Germinal center (tissue), 1 donor: ENCODE data around the gene UHRF1.
"Not testable (repeated sequence)": the region's sequence is repeated elsewhere in the genome, so short reads cannot be mapped to it uniquely, and the experiment has no call there.

ENCODE experiments used
- DNase-seq: peaks from one replicate; pipeline ENCODE4 v3.0.0; 2012; ENCODE audit warnings: mixed read lengths, low spot score

UHRF1 gene

DNA sequence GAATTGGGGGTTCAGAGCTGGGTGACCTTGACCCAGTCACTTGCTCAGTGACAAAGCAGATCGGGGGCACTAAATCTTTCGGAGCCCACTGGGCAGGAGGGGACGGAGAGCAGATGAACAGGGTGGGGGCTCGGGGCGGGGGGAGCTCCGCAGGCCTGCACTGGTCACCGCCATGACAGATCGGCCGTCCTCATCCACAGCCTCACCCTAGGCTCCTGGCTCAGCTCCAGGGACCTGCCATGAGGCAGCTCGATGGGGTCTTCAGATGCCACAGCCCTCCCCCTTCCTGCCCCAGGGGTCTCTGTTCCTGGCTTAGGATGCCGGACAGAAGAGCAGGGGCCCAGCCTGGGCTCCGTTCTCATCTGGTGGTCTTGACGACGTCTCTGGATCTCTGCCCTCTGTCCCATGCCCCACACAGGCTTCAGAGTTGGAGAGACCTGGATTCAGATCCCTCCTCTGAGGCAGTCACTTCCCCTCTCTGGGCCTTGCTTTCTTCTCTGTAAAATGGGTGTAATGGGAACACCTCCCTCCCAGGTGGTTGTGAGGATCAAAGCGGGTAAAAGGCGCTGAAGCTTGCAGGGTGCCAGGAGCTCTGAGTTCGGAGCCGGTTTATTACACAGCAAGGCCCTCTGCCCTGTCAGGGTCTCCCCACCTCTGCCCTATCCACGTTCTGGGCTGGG, 62.7 kb downstream of the UHRF1 start:
- no peak for DNase-seq

DNA sequence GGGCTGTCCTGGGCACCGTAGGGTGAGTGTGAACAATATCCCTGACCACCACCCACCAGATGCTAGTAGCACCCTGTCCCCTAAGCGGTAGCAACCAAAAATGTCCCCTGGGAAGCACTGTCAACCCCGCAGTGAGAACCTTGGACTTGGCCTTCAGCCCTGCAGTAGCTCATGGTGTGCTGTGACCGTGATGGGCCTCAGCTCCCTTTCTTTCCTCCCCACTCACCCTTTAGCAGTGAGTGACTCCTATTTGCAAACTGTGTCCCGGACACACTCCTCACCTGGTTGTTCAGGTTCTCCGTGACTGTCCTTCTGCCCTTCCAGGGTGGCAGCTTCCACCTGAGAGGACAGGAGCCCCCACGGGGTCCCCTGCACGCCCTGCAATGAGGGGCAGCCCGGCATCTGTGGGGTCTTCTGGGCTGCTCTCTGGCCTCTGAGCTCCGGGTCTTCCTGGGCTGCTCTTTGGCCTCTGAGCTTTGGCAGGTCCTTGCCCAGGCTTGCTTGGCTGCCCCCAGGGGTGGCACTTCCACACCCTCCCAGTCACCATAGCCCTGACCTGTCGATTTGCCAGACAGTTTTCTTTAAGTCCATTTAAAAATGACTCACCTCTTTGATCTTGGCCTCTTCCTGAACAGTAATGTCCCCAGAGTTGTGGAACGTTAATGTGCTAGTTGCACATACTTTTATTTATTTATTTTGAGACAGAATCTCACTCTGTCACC, 63.4 kb downstream of the UHRF1 start:
- no peak for DNase-seq

DNA sequence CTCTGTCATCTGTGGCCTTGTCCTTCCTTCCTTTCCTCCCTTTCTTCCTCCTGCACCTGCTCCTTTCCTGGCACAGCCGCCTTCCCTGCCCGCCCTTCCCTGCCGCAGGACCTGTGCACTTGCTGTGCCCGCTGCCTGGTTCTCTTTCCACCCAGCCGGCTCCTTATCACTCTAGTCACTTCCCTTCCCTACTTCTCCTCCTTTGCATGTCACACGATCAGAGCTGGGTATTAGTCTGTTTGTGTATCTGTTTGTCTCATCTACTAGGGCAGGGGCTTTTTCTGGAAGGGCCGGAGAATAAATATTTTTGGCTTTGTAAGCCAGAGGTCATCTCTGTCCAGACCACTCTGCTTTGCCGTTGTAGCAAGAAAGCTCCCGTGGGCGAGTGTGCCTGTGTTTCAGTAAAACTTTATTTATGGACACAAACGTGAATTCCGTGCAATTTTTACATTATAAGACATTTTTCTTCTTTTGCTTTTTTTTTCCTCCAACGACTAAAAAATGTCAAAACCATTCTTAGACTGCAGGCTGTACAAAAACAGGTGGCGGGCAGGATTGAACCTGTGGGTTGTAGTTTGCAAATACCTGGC, 65.7 kb downstream of the UHRF1 start:
- no peak for DNase-seq

DNA sequence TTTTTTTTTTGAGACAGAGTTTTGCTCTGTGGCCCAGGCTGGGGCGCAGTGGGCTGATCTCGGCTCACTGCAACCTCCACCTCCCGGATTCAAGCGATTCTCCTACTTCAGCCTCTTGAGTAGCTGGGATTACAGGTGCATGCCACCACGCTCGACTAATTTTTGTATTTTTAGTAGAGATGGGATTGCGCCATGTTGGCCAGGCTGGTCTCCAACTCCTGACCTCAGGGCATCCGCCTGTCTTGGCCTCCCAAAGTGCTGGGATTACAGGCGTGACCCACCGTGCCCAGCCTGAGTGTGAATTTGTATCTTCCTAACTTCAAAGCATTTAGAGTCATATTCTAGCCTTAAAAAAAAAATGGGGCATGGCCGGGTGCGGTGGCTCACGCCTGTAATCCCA, 66.3 kb downstream of the UHRF1 start:
- not testable (repeated sequence) for DNase-seq

DNA sequence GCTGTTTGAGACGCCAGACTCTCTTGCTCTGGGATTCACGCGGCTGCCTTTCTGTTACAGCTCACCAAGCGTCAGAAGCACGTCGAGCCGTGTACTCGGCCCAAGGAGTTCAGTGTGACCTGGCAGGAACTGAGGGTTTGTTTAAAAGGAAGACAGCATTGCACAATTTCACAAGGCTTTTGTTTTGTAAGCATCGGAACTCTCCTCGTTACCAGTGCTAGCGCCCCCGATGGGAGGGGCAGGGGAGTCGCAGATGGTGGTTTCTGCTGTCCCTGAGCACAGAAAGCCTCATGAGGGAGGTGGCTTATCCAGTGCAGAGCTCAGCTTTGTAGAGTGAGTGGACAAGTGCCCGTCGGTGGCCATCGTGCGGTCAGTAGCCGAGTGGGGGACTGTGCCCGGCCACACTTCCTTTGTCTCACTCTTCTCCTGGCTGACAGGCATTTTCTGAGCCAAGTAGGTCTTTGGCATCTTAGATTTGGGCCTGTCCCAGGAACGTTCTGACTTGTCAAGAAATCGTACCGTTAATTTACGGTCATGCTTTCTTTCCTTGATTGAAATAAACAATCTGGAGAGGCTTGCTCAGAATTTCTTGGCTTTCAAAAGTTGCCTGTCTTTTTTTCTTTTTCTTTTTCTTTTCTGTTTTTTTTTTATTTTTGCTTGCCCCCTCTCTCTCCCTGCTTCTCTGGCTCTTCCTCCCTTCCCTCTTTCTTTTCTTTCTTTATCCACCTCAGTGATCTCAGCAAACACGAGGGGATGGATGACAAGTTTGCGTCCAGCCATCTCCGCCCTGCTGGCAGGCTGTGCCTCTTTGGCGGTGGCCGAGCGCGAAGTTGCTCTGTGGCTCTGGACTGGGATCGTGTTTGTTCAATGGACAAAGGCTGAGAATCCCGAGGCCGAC, 67.3 kb downstream of the UHRF1 start:
- DNase-seq = no peak

DNA sequence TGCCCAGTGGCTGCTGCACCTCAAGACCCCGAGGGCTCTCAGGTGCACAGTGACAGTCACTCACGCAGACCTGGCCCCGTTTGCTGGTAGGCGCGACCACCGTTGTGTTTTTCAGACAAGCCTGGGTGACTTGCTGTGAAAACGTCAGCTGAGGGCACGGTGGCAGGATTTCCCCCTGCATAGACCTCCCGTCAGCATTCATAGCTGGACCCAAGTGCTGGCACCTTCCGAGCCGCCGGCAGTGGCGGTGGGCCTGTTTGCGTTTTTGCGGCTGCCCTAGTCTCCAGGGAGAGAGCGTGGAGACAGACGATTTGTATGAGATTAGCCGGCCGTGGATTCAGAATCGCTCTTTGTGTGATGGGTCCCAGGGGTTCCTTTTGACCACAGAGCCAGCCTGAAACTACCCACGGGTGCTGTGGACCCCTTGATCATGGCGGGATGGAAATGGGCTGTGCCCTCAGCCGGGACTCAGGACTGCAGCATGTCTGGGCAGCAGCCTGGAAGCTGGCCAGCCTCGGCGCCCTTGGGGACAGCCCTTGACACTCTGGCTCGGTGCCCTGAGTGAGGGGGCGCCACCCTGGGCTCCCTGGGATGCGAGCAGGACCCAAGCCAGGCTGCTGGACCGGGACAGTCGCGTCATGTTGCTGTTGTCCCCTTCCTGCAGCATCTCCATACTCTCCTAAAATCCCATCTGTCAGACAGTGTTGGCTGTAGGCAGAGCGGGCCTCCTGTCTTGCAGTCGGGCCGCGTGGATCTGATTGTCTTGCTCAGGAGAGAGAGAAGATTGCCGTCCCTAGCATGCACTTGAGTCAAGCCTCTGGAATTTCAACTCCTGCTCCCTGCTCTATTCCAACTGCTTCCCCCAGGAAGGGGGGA, 68.2 kb downstream of the UHRF1 start:
- peak; percentile 47 for DNase-seq

DNA sequence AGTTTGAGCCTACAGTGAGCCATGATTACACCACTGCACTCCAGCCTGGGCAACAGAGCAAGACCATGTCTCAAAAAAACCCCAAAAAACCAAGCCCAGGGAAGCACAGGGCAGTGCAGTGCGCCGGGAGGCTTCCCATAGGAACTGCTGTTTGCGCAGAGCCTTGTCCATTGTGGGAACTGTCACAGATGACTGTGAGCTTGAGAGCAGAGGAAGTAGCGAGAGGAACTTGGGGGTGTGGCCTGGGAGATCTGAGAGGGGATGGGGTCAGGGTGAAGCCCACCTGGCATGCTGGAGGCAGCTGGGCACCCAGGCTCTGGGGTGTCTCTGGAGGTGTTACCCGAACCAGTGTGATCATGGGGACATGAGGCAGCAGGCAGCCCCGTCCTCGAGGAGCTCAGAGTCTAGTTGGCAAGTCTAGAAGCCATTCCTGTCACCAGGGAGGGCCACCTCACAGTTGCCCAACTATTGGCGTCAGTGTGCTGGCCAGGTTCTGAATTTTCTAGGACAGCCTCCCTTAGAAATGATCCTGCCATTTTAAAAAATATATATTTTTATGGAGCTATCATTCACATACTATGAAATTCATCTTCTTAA, 70.0 kb downstream of the UHRF1 start:
- DNase-seq = no peak

DNA sequence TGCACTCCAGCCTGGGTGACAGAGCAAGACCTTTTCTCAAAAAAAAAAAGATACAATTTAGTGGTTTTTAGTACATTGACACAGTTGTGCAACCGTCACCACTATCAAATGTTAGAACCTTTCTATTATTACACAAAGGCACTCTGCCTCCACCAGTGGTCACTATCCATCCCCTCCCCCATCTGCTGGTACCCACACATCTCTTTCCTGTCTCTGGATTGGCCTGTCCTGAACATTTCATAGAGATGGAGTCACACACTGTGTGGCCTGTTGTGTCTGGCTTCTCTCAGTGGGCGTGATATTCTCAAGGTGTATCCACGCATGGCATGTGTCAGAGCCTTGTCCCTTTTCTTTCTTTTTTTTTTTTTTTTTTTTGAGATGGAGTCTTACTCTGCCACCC, 70.8 kb downstream of the UHRF1 start:
- no peak for DNase-seq

DNA sequence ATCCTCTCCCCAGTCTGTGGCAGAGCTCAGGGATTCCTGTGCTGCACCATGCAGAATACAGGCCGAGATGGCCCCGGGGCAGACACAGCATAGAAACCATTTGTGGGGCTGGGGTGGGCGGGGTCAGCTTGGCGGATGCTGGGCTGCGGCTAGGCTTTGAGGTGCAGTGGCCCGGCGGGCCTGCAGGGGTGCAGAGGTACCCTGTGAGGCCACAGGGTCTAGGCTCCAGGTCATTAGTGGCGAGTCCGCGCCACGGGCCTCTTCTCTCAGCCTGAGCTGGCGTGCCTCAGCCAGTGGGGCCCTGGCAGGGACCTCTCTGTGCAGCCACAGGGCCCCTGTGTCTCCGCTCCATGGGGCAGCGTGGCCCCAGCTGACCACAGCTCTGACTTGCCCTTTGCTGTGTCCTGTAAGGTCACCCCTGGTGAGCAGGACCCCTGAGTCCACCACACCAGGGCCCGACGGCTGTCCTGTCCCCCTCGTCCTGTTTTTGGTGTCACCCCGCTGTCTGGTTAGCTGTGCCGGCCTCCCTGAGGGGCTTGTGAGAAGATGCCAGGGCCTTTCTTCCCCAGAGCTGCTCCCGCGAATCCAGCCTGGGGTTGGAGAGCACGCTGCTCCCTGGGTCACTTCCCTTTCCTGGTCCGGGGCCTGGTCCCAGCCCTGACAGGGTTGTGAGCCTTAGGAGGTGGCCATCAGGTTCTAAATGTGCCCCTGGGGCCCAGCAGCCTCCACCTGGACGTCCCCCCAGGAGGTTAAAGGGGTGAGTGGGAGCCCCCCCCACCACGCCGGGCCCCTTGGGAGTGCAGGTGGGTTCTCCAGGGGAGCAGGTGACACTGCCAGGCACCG, 71.8 kb downstream of the UHRF1 start:
- DNase-seq = peak; percentile 41

DNA sequence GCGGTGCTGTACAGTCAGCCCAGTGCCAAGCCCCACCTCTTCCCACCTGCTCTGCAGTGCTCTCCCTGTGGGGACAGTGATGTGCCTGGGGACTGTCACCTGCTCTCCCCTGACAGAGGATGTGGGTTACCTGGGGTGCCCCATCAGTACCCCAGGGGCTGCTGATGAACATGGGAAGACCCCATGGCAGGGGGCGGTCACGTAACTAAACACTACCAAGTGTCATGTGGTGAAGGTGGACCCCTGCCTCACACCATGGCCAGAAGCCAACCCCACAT, 72.3 kb downstream of the UHRF1 start:
- DNase-seq = peak; percentile 70

DNA sequence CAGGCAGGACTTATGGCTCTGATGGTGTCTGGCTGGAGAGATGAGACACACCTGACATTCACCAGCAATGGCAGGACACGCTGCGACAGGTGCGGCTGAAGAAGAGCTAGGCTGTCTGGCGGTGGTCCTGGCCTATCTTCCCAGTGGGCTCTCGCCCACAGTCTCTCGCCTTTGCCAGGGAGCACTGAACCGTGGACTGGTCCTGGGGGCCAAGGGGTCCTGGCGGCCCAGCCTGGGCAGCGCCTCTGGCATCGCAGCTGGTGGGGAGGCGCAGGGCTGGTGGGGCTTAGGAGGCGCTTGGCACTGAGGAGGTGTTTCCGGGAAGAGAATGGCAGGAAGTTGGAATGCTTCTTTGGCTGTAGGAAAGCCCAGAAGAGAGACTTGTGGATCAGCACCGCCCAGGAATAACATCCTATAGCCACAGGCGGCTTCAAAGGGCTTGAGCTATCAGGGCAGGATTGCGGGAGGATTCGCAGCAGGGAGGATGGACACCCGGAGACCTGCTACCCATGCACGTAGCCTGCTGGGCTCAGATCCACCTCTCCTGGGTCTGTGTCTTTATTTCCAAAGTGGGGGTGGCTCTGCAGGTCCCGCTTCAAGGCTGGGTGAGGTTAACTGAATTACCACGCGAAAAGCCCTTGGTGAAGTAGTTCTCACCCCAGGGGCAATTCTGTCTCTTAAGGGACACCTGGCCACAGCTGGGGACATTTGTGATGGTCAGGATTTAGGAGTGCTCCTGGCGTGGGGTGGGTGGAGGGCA, 74.2 kb downstream of the UHRF1 start:
- DNase-seq = no peak

DNA sequence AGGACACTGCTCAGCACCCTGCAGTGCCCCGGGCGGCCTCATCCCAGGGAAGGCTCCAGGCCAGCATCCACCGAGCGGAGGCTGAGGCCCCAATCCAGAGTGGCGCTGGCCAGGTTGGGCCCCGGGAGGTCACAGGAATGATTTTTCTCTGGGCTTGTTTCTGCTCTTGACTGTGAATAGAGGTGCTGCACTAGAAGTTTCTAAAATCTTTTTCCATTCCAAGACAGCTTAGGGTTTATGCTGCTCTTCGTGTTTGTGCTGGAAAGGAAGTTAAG, 74.7 kb downstream of the UHRF1 start:
- no peak for DNase-seq

DNA sequence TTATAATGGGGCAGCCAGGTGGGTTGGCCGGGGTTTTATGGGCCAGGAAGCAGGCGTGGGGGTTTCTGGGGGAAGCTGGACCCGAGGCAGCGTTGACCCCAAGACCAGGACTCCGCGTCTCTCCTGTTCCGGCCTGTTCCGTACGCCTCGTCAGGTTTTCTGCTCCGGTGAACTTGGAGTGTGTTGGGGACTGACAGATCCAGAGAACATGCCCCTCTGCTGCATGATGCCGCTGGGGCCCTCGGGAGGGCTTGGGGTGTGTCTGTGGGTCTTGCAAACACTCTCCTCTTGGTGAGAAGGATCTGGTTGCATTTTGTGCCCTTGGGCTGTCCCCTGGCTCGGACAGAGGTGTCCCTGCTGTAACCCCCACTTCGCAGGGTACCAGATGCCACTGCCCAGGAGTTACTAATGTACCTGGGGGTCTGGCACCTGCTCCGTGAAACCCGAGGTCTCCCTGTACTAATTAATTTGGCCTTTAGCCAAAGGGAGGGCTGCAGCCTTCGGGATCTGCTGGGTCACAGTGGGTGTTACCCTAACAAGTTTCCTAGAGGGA, 75.2 kb downstream of the UHRF1 start:
- no peak for DNase-seq

DNA sequence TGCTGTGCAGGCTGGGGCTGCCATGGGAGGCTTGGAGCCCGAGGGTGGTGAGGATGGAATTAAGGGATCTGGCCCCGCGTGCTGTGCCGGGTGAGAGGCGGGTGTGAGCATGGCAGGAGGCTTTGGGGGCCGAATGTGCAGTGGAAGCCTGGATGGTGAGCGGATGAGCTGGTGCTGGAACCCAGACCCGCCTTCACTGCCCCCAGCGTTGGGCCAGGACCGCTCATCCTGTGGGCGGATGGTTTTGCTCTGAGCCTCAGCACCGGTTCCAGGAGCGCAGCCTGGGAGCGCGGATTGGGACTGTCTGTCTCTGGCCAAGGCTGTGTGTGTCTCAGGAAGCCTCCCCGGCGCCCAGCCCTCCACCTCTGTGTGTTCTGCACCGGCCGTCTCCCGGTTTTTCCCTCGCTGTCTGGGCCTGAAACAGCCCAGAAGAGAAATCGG, 76.3 kb downstream of the UHRF1 start:
- DNase-seq = no peak

DNA sequence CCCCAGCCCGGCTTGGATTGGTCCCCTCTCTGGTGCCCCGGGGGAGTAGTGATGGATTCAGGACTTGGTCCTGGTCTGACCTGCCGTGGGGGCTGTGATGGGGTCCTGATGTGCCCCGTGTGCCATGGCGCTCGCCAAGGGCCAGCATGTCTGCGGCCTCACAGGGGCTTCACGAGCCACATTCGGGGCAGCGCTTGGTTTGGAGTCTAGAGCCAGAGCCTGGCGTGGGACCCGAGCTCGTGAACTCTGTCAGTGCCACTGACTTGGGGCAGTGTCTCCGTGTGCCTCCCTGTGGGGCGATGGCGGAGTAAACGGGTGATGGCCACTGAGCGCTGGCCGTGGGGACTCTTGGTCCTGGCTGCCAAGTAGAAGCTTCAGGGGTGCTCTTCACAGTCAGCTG, 76.8 kb downstream of the UHRF1 start:
- DNase-seq = no peak

DNA sequence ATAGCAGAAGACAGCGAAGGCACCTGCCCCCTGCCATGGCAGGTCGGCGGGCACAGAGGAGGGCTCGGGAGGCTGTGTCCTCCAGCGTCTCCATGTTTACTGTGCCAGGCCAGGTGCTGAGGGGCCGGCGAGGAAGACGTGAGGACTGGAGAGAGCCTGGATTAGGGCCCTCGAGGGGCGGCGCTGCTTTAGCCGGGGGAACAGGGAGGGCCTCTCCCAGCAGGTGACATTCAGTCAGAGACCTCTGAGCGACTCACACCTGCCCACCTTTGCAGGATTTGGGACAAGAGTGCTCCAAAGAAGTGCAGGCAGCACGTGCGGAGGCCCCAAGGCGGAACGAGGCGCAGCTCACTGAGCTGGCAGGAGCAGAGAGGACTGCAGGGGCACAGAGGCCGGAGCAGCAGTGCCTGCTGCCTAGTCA, 77.2 kb downstream of the UHRF1 start:
- no peak for DNase-seq

DNA sequence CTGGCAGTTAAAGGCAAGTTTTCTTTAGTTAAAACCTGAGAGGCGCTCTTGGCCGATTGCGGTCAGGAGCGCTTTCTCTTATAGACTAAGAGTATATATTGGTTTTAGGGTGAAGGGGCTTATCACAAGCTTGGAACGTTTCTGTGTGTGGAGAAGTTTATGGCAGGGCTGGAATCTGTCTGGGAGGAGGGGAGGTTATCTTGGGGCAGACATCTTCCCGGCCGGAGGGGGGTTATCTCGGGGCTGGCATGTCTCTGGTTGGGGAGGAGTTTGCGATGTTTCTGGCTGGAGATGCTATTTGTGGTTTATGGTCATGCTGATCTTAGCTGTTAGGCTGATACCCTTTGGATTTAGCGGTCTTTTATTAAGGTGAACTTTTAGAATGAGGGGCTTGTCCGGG, 78.0 kb downstream of the UHRF1 start:
- no peak for DNase-seq

DNA sequence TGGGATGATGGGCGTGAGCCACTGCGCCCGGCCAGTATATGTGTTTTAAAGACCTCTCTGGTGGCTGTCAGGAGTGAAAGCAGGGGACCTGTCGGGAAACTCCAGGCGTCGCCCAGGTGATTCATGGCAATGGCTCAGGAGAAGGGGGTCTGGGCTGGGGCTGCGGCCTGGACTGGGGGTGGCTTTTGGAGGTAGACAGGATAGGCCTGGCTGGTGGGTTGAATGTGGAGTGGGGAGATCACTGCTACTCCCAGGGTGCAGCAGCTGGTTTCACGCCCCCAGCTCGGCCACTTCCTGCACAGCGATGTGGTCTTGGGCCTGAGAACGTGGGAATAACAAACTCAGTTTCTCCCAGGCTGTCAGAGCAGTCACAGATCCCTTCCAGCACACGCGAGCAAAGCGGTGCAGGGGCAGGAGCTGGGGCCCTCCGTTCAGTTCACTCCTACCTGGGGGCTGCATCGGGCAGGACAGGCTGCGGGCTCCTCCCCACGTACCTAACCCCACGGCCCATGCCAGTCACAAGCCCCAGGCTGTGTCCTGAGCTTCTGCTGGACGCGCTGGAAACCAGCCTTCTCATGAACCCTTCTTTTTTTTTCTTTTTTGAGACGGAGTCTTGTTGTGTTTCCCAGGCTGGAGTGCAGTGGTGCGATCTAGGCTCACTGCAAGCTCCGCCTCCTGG, 78.5 kb downstream of the UHRF1 start:
- DNase-seq = no peak

DNA sequence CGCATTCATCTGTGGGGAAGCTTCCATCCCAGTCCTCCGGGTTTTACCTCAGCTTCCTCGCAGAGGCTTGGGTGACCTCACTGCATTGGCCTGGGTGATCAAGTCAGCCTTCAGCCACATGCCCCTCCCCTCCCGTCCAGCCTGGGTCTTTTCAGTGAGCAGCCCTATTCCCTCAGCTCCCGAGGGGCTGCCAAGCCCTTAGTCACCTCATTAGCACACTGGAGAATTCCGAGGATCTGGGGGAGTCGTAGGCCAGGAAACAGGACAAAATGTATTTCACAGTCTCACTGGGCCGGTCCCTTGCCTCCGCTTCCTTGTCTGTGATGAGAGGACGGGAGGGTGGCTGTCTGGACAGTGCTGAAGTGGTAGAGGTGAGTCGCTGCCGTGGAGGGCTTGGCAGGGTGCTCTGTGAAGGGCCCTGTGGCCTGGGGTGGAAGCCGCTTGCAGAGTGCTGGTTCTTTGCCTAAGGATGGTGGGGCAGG, 79.5 kb downstream of the UHRF1 start:
- DNase-seq = no peak
